GM23338 (cell line): ENCODE results near the gene NRG3. TPM values are rescaled to one million over a fixed set of nuclear protein-coding genes. Genes with fewer than 3 reads are reported as not detected.

Source experiments
- ATAC-seq: fragments of 200-7000 bp; cut with Tn5 transposase; 3 replicates; pipeline ENCODE4 v1.9.1; 2020
- DNase-seq: peaks from one replicate; pipeline ENCODE4 v3.0.0-alpha.2; 2015; ENCODE audit warnings: low spot score
- H2AFZ ChIP-seq: fragments of 200-600 bp; sonication (generic); 2 replicates; pipeline ENCODE4 v1.8.0; 2016; ENCODE audit warnings: antibody characterized with exemption, mild to moderate bottlenecking, moderate library complexity
- H3F3A ChIP-seq: fragments of 200-600 bp; sonication (generic); replicated peaks from 2 replicates; pipeline ENCODE4 v1.8.0; 2017; ENCODE audit warnings: antibody characterized with exemption, mixed run types, low read depth
- H3K27ac ChIP-seq: fragments of 200-600 bp; sonication (generic); 2 replicates; pipeline ENCODE4 v1.6.1; 2016; ENCODE audit warnings: low read depth
- H3K27me3 ChIP-seq: fragments of 200-600 bp; sonication (generic); 2 replicates; pipeline ENCODE4 v1.8.0; 2016; ENCODE audit warnings: mild to moderate bottlenecking, mixed run types, moderate library complexity; ENCODE audit not compliant: insufficient read depth
- H3K36me3 ChIP-seq: fragments of 200-600 bp; sonication (generic); 2 replicates; pipeline ENCODE4 v1.8.0; 2016; ENCODE audit warnings: mild to moderate bottlenecking; ENCODE audit not compliant: insufficient read depth
- H3K4me1 ChIP-seq: fragments of 200-600 bp; sonication (generic); 2 replicates; pipeline ENCODE4 v1.8.0; 2016; ENCODE audit warnings: mild to moderate bottlenecking, moderate library complexity; ENCODE audit not compliant: insufficient read depth
- H3K4me2 ChIP-seq: fragments of 200-600 bp; sonication (generic); 2 replicates; pipeline ENCODE4 v1.7.1; 2017; ENCODE audit warnings: mixed run types
- H3K4me3 ChIP-seq: fragments of 200-600 bp; sonication (generic); 2 replicates; pipeline ENCODE4 v1.6.1; 2016; ENCODE audit warnings: mixed run types
- H3K79me2 ChIP-seq: fragments of 200-600 bp; sonication (generic); replicated peaks from 2 replicates; pipeline ENCODE4 v1.8.0; 2017; ENCODE audit warnings: mild to moderate bottlenecking; ENCODE audit not compliant: insufficient read depth
- H3K9me2 ChIP-seq: fragments of 200-600 bp; sonication (generic); 2 replicates; pipeline ENCODE4 v1.8.0; 2017; ENCODE audit not compliant: insufficient read depth
- H4K20me1 ChIP-seq: fragments of 200-600 bp; sonication (generic); replicated peaks from 2 replicates; pipeline ENCODE4 v1.8.0; 2017; ENCODE audit warnings: mild to moderate bottlenecking; ENCODE audit not compliant: insufficient read depth
- H3K27ac Mint-ChIP-seq: 2 replicates; pipeline ENCODE4 v1.8.0; 2020; ENCODE audit warnings: inconsistent platforms, mild to moderate bottlenecking, moderate library complexity, mixed read lengths
- H3K27me3 Mint-ChIP-seq: 3 replicates; pipeline ENCODE4 v1.8.0; 2022; ENCODE audit warnings: low read depth, mild to moderate bottlenecking, moderate library complexity, mixed read lengths, inconsistent platforms; ENCODE audit not compliant: insufficient read depth, poor library complexity
- H3K36me3 Mint-ChIP-seq: 3 replicates; pipeline ENCODE4 v1.8.0; 2021; ENCODE audit warnings: low read depth, mild to moderate bottlenecking, inconsistent platforms, moderate library complexity, mixed read lengths
- H3K4me1 Mint-ChIP-seq: 3 replicates; pipeline ENCODE4 v1.8.0; 2020; ENCODE audit warnings: mild to moderate bottlenecking, inconsistent platforms, mixed read lengths
- H3K4me3 Mint-ChIP-seq: 3 replicates; pipeline ENCODE4 v1.8.0; 2021; ENCODE audit warnings: moderate library complexity, mild to moderate bottlenecking, inconsistent platforms, mixed read lengths
- H3K9me3 Mint-ChIP-seq: 3 replicates; pipeline ENCODE4 v1.8.0; 2020; ENCODE audit warnings: moderate library complexity, mild to moderate bottlenecking, inconsistent platforms, mixed read lengths
- CREB1 ChIP-seq: fragments of 250-450 bp; sonication (Bioruptor Pico); IDR thresholded peaks from 2 replicates; pipeline ENCODE4 v1.5.0; 2020; ENCODE audit warnings: low read depth, mild to moderate bottlenecking, moderate library complexity
- CTCF ChIP-seq, 2 experiments: fragments of 200-600 bp in 1 of 2; sonication (generic) in 1 of 2; conservative IDR thresholded peaks; 2 replicates each; pipeline versions ENCODE4 v1.5.1 to v1.6.1; 2016 to 2017; ENCODE audit warnings: antibody characterized with exemption in 2 of 2, low read depth in 2 of 2, mild to moderate bottlenecking in 2 of 2, moderate library complexity in 1 of 2
- ETS1 ChIP-seq: IDR thresholded peaks from 2 replicates; pipeline ENCODE4 v1.6.1; 2016; ENCODE audit warnings: antibody characterized with exemption
- EZH2 ChIP-seq: fragments of 200-600 bp; sonication (generic); IDR thresholded peaks from one replicate; pipeline ENCODE4 v1.8.0; 2017; ENCODE audit warnings: antibody characterized with exemption, mild to moderate bottlenecking, low read depth; ENCODE audit not compliant: unreplicated experiment
- EZH2phosphoT487 ChIP-seq: fragments of 200-600 bp; sonication (generic); IDR thresholded peaks from one replicate; pipeline ENCODE4 v1.8.1; 2018; ENCODE audit warnings: antibody characterized with exemption; ENCODE audit not compliant: unreplicated experiment
- JUNB ChIP-seq: IDR thresholded peaks from one replicate; pipeline ENCODE4 v1.6.1; 2016; ENCODE audit warnings: antibody characterized with exemption; ENCODE audit not compliant: unreplicated experiment
- NANOG ChIP-seq: IDR thresholded peaks from 2 replicates; pipeline ENCODE4 v1.6.1; 2016; ENCODE audit warnings: antibody characterized with exemption, borderline replicate concordance
- POLR2AphosphoS5 ChIP-seq: IDR thresholded peaks from 2 replicates; pipeline ENCODE4 v1.6.1; 2016; ENCODE audit warnings: antibody characterized with exemption, low read depth
- REST ChIP-seq: IDR thresholded peaks from one replicate; pipeline ENCODE4 v1.6.1; 2018; ENCODE audit warnings: antibody characterized with exemption; ENCODE audit not compliant: unreplicated experiment
- STAT1 ChIP-seq: IDR thresholded peaks from one replicate; pipeline ENCODE4 v1.6.1; 2016; ENCODE audit warnings: antibody characterized with exemption; ENCODE audit not compliant: unreplicated experiment
- ZNF114 ChIP-seq: fragments of 250-450 bp; sonication (Bioruptor Pico); IDR thresholded peaks from 2 replicates; pipeline ENCODE4 v1.5.0; 2020; ENCODE audit warnings: mild to moderate bottlenecking, moderate library complexity
- ZNF331 ChIP-seq: fragments of 250-450 bp; sonication (Bioruptor Pico); IDR thresholded peaks from 2 replicates; pipeline ENCODE4 v1.5.0; 2020; ENCODE audit warnings: low read depth, mild to moderate bottlenecking, moderate library complexity
- polyA plus RNA-seq: library from polyadenylated mRNA; unstranded; fragments of >200 nt; fragmentation: Nextera tagmentation; extraction: Ambion mirVana; gene quantifications from 2 replicates; pipeline ENCODE4 v1.2.1, GENCODE V29; 2016
- total RNA-seq: library from RNA; depleted of rRNA; stranded (reverse); fragments of >200 nt; shearing (Covaris generic); gene quantifications from 2 replicates; pipeline ENCODE4 v1.2.3, GENCODE V29; 2014

The NRG3 gene
- total and polyA plus RNA-seq, 2 experiments from 2014 or later, result 1.9 to 3.9 TPM

- H3K27ac ChIP-seq, result no peak overlapping the region
- H3K4me2 ChIP-seq, result no peak overlapping the region
- H3K9me3 Mint-ChIP-seq, result no peaks in the 10 kb centered on the region
- no peaks in the 10 kb centered on the region for H3K36me3 ChIP-seq
- no peak overlapping the region for H2AFZ ChIP-seq
- no peaks in the 10 kb centered on the region for H3K27me3 ChIP-seq
- ATAC-seq, result no peak
- no peak overlapping the region for H3K4me3 ChIP-seq
- H3K27me3 Mint-ChIP-seq, result no peaks in the 10 kb centered on the region
- TF ChIP-seq POLR2AphosphoS5 (no peak), REST (no peak), JUNB (no peak), ZNF331 (CRISPR knock-in tag) (no peak), STAT1 (no peak), CTCF (conservative IDR thresholded peaks at IDR 0.05; ENCODE audit: low read depth in 2 of 2) (no peak), EZH2 (no peak), ZNF114 (CRISPR knock-in tag) (no peak), ETS1 (no peak), CREB1 (no peak)
- H3K36me3 Mint-ChIP-seq, result no peaks in the 10 kb centered on the region
- no peaks in the 10 kb centered on the region for H3F3A ChIP-seq
- no peak for DNase-seq
- no peaks in the 10 kb centered on the region for H3K4me1 ChIP-seq
- H3K4me3 Mint-ChIP-seq, result no peak overlapping the region
- no peaks in the 10 kb centered on the region for H3K79me2 ChIP-seq
- no peak overlapping the region for H3K27ac Mint-ChIP-seq
- no peaks in the 10 kb centered on the region for H4K20me1 ChIP-seq
- peaks cover 4% of the 10 kb centered on the region; the same call in 1 of the 2 replicates for H3K9me2 ChIP-seq
- H3K4me1 Mint-ChIP-seq, result no peaks in the 10 kb centered on the region
Measured at GRCh38 chr10:82124713-82125112, 249.7 kb downstream of the NRG3 start.

- H3K4me2 ChIP-seq, result no peak overlapping the region
- no peaks in the 10 kb centered on the region for H3K27me3 ChIP-seq
- no peaks in the 10 kb centered on the region for H3K4me1 ChIP-seq
- H3K79me2 ChIP-seq, result no peaks in the 10 kb centered on the region
- Mint-ChIP-seq H3K27me3 (no peaks in the 10 kb centered on the region), H3K9me3 (peaks cover 5% of the 10 kb centered on the region; the same call in 1 of the 3 replicates), H3K4me3 (no peak overlapping the region), H3K27ac (no peak overlapping the region), H3K4me1 (no peaks in the 10 kb centered on the region), H3K36me3 (no peaks in the 10 kb centered on the region)
- no peaks in the 10 kb centered on the region for H3K9me2 ChIP-seq
- H3F3A ChIP-seq, result no peaks in the 10 kb centered on the region
- no peak overlapping the region for H3K27ac ChIP-seq
- DNase-seq, result no peak
- H4K20me1 ChIP-seq, result no peaks in the 10 kb centered on the region
- H2AFZ ChIP-seq, result no peak overlapping the region
- no peak overlapping the region for H3K4me3 ChIP-seq
- H3K36me3 ChIP-seq, result no peaks in the 10 kb centered on the region
- ATAC-seq, result no peak
- no peak for TF ChIP-seq EZH2phosphoT487
- TF ChIP-seq NANOG, result no peak
- no peak for TF ChIP-seq STAT1
- no peak for TF ChIP-seq REST
Measured at GRCh38 chr10:82128527-82128926, 253.5 kb downstream of the NRG3 start.
